Parathyroid adenoma (tissue), 2 donors: Measurements from ENCODE around the gene TLE3.

Experiments used
- H2AFZ ChIP-seq: fragments of 300-600 bp; sonication (generic); one replicate; pipeline ENCODE4 v1.7.0; 2017; ENCODE audit warnings: antibody characterized with exemption, mild to moderate bottlenecking
- H3K27ac ChIP-seq: fragments of 300-600 bp; sonication (generic); one replicate; pipeline ENCODE4 v1.7.0; 2017
- H3K27me3 ChIP-seq: fragments of 300-600 bp; sonication (generic); one replicate; pipeline ENCODE4 v1.7.0; 2017; ENCODE audit warnings: low read length; ENCODE audit not compliant: control insufficient read depth, insufficient read depth
- H3K36me3 ChIP-seq: fragments of 300-600 bp; sonication (generic); one replicate; pipeline ENCODE4 v1.7.0; 2017; ENCODE audit warnings: low read length; ENCODE audit not compliant: control insufficient read depth, insufficient read depth
- H3K4me1 ChIP-seq: fragments of 300-600 bp; sonication (generic); one replicate; pipeline ENCODE4 v1.7.0; 2017; ENCODE audit warnings: control low read depth
- H3K4me2 ChIP-seq: fragments of 300-600 bp; sonication (generic); one replicate; pipeline ENCODE4 v1.7.0; 2017; ENCODE audit warnings: low read length
- H3K4me3 ChIP-seq: fragments of 300-600 bp; sonication (generic); one replicate; pipeline ENCODE4 v1.7.0; 2017; ENCODE audit warnings: low read depth, low read length
- H3K79me2 ChIP-seq: fragments of 300-600 bp; sonication (generic); one replicate; pipeline ENCODE4 v1.7.0; 2017; ENCODE audit warnings: control low read depth
- H3K9ac ChIP-seq: fragments of 300-600 bp; sonication (generic); one replicate; pipeline ENCODE4 v1.7.0; 2017; ENCODE audit warnings: mild to moderate bottlenecking
- H3K9me3 ChIP-seq: fragments of 300-600 bp; sonication (generic); one replicate; pipeline ENCODE4 v1.7.0; 2017; ENCODE audit warnings: low read length; ENCODE audit not compliant: control insufficient read depth
- CTCF ChIP-seq: fragments of 300-600 bp; sonication (generic); IDR thresholded peaks from one replicate; pipeline ENCODE4 v1.7.0; 2017; ENCODE audit warnings: antibody characterized with exemption, mild to moderate bottlenecking
- donor health status: primary hyperparathyroidism.

The TLE3 gene

GRCh38 chr15:70034141-70034540 lies 63.6 kb downstream of the TLE3 start:
- no peak overlapping the region for H3K4me3 ChIP-seq
- H3K27ac ChIP-seq: no peak overlapping the region
- H3K36me3 ChIP-seq: no peaks in the 10 kb centered on the region
- no peak overlapping the region for H2AFZ ChIP-seq
- no peaks in the 10 kb centered on the region for H3K9me3 ChIP-seq
- no peak overlapping the region for H3K4me2 ChIP-seq
- no peak for TF ChIP-seq CTCF
- H3K4me1 ChIP-seq: peaks cover 2% of the 10 kb centered on the region
- no peaks in the 10 kb centered on the region for H3K79me2 ChIP-seq
- no peaks in the 10 kb centered on the region for H3K27me3 ChIP-seq
- H3K9ac ChIP-seq: no peak overlapping the region

DNA sequence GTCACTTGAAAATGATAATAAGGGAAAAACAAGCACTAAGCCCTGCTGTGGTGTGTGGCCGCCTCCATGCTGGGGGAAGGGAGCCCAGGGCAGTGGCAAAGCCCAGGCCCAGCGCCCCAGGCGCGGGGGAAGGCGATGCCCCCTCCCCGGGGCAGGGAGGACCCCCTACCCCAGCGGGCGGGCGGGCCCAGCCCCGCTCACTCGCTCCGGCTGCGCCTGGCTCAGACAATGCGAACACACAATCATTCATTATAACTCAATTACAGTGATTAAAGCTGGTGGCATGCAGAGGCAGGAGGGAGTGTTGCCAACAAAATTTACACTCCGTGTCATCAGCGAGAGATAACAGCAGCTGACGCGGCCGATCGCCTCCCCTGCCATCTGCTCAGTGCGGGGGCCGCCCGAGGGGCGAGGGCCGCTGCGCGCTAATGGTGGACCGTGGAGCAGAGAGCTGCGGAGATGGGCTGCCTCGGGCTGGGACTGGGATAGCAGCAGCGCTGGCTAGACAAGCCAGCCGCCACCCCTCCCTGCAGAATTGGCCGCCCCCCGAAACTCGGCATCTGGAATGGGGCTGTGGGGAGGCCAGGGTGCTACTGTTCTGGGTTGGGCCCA lies 64.1 kb downstream of the TLE3 start:
- H3K9me3 ChIP-seq: no peaks in the 10 kb centered on the region
- peak overlapping the region; percentile 38 for H3K4me2 ChIP-seq
- H2AFZ ChIP-seq: no peak overlapping the region
- H3K36me3 ChIP-seq: no peaks in the 10 kb centered on the region
- TF ChIP-seq CTCF: no peak
- H3K79me2 ChIP-seq: no peaks in the 10 kb centered on the region
- no peak overlapping the region for H3K4me3 ChIP-seq
- peaks cover 2% of the 10 kb centered on the region for H3K4me1 ChIP-seq
- no peak overlapping the region for H3K9ac ChIP-seq
- no peak overlapping the region for H3K27ac ChIP-seq
- no peaks in the 10 kb centered on the region for H3K27me3 ChIP-seq

DNA sequence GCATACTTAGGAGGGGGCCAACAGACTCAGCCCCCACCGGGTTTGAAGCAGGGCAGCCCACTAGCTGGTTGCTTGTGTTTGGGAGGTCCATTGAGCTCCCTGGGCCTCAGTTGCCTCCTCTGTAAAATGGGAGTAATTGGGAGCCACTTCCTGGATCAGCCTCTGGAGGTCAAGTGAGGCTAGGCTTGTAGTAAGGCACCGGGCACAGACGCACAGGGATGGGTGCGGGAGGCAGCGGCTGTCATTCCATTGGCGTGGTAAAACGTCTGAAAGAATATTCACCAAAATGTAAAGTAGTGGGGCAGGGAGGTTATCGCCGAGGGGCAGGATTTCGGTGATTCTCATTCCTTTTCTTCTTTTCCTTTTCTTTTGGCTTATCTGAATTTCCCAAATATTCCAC lies 64.6 kb downstream of the TLE3 start:
- Histone ChIP-seq H3K79me2 (no peaks in the 10 kb centered on the region), H3K9ac (no peak overlapping the region), H2AFZ (no peak overlapping the region), H3K9me3 (no peaks in the 10 kb centered on the region), H3K4me3 (no peak overlapping the region), H3K36me3 (no peaks in the 10 kb centered on the region), H3K4me1 (peaks cover 2% of the 10 kb centered on the region), H3K27me3 (no peaks in the 10 kb centered on the region), H3K27ac (no peak overlapping the region), H3K4me2 (no peak overlapping the region)
- no peak for TF ChIP-seq CTCF

DNA sequence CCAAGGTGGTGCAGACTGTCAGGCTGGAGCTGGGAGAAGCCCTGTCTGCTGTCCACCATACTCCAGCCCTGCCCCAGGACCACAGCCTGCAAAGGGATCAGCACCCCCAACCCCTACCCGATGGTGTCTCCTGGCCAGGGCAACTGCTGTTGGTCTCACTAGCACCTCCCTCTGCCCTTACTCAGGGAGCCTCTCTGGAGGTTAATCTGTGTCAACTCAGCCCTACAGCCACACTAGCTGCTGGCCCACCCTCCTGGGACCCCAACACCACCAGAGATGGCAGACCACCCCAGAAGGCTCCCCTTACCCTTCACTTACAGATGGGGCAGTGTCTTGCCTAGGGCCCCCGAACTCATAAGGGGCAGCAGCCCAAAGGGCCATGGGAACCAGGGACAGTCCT lies 65.2 kb downstream of the TLE3 start:
- Histone ChIP-seq H3K79me2 (no peaks in the 10 kb centered on the region), H2AFZ (no peak overlapping the region), H3K9ac (no peak overlapping the region), H3K4me3 (no peak overlapping the region), H3K36me3 (no peaks in the 10 kb centered on the region), H3K9me3 (no peaks in the 10 kb centered on the region), H3K4me2 (no peak overlapping the region), H3K4me1 (peaks cover 2% of the 10 kb centered on the region), H3K27ac (no peak overlapping the region), H3K27me3 (no peaks in the 10 kb centered on the region)
- no peak for TF ChIP-seq CTCF

GRCh38 chr15:70031713-70032112 lies 66.0 kb downstream of the TLE3 start:
- Histone ChIP-seq H3K4me1 (peaks cover 2% of the 10 kb centered on the region), H3K27me3 (no peaks in the 10 kb centered on the region), H3K4me2 (no peak overlapping the region), H3K27ac (no peak overlapping the region), H3K9me3 (no peaks in the 10 kb centered on the region), H3K9ac (no peak overlapping the region), H3K4me3 (no peak overlapping the region), H3K79me2 (no peaks in the 10 kb centered on the region), H3K36me3 (no peaks in the 10 kb centered on the region), H2AFZ (no peak overlapping the region)
- no peak for TF ChIP-seq CTCF
